GM18909 (cell line): ENCODE data around the gene PURA.

ENCODE experiments used
- ATAC-seq: cut with Tn5 transposase; IDR thresholded peaks from one replicate; pipeline ENCODE4 v1.9.1; 2021; ENCODE audit warnings: mild to moderate bottlenecking; ENCODE audit not compliant: unreplicated experiment, poor library complexity

Gene PURA

GRCh38 chr5:140109018-140109758 is 4.7 kb upstream of the PURA start:
- ATAC-seq, result no peak

- ATAC-seq, result no peak
These were observed 3.9 kb upstream of the PURA start for GRCh38 chr5:140109759-140110645.

DNA sequence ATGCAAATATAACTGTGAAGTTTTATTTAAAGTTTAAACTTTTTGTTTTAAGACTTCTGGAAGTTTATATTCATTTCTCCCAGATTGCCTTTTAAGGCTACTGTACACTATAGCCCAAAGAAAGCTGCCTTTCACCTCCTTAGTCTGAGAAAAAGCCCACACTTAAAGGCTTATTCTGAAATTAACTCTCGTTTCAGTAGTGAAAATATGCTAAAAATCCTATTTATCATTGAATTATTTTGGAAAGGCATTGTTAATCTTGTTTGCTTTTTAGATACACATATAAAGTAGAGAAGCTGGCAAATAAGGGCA is 3.3 kb upstream of the PURA start:
- no peak for ATAC-seq

DNA sequence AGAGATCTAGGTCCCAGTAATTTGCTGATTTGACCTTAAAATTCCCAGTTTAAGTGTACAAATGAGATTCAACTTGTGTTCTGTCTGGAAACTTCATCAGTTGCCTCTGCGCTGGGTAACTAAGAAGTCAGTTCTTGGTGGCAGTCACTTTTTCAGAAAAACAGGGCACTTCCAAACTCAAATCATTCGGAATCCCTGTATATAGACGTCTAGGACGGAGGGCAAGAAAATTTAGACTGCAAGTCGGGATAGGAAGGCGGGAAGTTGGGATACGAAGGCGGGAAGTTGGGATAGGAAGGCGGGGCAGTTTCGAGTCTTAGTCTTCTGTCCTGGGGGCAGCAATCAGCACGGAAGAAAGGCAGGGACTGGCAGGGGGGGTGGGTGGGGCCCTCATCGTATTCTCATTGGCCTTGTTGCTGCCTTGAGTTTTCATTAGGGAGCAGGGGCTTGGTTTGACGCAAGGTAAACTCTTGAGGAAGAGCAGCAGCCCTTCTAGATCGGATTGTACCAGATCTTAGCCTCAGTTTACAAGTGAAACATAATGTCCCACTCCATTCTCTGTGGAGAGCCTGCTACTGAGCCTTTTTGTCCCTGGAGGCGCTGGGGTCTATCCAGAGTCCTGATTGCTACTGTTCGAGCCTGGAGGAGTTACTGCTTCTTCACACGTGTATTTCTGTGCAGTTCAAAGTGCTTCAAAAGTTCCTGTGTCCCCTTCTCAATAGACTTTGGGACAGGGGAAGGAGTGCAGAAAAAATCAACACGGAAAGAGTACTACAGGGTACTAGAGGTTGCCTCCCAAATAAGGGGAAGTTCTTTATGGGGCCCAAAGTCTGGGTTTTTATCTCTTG is 2.7 kb upstream of the PURA start:
- ATAC-seq, result no peak

DNA sequence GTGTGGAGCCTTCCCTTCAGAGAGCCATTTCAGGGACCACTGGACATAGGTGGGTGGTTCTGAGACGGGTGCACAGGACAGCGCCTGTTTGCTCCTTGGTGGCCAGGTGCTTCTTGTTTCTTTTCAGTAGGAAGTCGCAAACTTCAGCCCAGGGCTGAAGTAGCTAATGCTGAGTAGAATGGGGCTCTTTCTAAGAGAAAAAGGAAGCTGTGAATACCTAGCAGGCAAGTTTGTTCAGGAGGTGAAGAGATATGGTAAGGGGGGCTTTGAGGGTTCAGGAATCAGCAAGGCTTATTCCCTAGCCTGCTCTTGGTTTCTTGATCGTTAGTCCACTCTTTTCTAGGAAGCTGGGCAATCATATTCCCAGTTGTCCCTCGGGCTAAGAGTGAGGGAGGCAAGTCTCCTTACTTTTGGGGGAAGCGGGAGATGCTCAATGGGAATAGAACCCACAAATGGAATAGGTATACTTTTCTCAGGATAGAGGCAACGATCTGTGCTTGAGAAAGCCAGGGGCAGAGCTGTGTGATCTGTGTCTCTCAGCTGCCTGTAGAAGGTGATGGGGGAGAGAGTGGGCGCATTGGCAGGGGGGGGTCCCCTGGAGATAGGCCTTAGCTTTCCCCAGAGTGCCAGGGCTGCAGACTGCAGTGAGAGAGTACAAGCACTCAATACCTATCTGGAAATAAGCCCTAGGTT is 1.9 kb upstream of the PURA start:
- ATAC-seq, result no peak

- ATAC-seq, result no peak
These were observed 1.2 kb upstream of the PURA start for GRCh38 chr5:140112685-140113179.

DNA sequence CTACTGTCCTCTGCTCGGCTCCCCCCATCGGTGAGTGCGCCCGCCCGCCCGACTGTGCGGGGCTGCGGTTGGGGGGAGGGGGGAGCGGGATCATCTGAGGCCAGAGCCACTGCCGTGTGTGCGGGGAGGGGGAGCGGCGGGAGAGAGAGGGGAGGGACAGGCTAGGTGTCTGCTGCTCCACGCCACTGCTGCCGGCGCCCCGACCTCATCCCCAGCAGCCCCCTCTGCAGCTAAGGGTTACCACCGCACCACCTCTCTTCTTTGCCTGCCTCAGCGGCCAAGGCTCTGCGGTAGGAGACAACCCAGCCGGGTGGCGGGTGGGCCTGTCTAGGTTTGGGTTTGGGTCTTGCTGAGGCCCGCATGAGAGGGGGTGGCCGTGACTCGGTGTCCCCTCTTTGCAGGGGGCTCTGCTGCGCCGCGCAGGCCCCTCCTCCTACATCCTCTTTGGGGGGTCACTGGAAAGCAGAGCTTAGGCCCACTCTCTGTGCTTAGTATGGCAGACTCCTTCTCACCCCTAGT is 670 bp upstream of the PURA start:
- no peak for ATAC-seq

- ATAC-seq, result peak; percentile 41
These were observed 654 bp downstream of the PURA start for GRCh38 chr5:140114341-140115185.

GRCh38 chr5:140115186-140115500 is 1.2 kb downstream of the PURA start:
- ATAC-seq, result no peak

- ATAC-seq, result no peak
These were observed 2.8 kb downstream of the PURA start for GRCh38 chr5:140116716-140117115.

- no peak for ATAC-seq
These were observed 3.6 kb downstream of the PURA start for GRCh38 chr5:140117523-140117922.

DNA sequence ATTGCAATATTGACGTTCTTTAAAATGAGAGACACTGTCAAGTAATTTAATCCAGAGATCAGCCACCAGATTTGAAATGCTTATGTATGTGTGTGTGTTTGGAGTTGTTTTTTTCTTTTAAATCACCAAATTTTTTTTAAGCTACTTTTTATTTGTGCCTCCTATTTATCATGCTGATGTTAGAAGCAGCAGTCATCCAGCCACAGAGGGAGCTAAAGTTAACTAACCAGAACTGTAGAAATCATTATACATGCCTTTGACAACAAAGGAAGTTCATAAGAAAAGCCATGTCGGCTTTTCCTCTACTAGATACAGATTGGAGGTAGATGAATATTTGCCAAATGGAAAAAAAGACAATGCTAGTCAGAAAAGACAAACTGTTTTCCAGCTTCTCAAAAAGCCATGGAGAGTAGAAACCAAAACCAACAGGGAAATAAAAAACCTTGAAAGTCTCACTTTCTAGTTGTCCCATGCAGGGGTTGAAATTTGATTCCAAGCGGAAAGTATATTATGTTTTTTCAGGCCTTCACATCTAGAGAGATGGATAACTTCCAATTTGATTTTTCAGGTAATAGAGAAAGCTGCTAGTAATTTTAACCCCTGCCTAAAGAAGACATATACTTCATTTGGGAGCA is 4.5 kb downstream of the PURA start:
- no peak for ATAC-seq

GRCh38 chr5:140125637-140126036 is 11.7 kb downstream of the PURA start, which contains the start of gene IGIP:
TSS of gene IGIP (plus strand) at chr5:140125937. CDS start at chr5:140128477, 2,540 bp downstream.
- ATAC-seq, result no peak

GRCh38 chr5:140126315-140127012 is 12.6 kb downstream of the PURA start:
- no peak for ATAC-seq

DNA sequence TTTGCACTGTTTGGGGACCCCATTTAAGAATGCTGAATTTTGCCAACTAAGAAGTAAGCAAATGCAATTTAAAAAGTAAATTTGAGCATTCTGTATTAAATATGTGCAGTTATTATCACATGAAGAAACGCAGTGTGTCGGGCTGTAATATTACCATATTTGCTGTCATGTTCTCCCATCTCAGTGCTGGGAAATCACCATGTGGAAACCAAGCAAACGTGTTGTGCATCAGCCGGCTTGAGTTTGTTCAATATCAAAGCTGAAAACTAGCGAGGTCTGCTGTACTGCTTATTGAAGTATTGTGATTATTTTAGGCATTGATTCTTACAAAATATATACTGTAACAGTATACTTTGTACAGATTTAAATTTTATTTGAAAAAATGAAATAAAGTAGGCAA is 14.5 kb downstream of the PURA start:
- no peak for ATAC-seq

GRCh38 chr5:140130949-140131733 is 17.2 kb downstream of the PURA start:
- ATAC-seq, result no peak

DNA sequence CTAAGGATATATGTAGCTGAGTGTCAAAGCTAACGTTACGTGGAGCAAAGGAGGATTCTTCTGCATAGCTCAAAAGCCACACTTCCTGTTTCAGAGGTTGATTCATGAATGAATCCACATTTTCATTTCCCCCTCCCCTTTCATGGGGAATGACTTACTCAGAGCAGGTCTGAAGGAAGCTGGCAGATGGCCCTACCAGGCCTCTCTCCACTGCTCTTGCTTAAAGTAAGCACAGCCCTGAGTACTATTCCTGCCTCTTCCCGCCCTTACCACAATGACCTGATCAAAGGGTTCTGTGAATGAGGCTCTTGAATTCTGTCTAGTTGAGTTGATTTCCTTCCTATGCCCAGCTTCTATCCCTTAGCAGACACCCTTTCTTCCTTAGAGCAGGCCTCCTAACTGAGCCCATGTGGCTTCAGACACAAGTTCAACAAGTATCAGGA is 18.1 kb downstream of the PURA start:
- ATAC-seq, result no peak
